Posterior cingulate gyrus (tissue), 11 donors: ENCODE data around the gene RIN1.
A peak's percentile ranks its signal among the peaks of the same experiment; 100 is the strongest.
"Not testable (repeated sequence)": the region's sequence is repeated elsewhere in the genome, so short reads cannot be mapped to it uniquely, and the experiment has no call there.

ENCODE experiments used
- DNase-seq, 10 donors: peaks; one replicate each; pipeline versions ENCODE4 v3.0.0 to v3.0.0-alpha.2; 2020 to 2021; ENCODE audit warnings: mixed read lengths in 3 of 10
- intact Hi-C: fragments of 100-400 bp; cut with DNase I; formaldehyde crosslinking; loops from one replicate; pipeline ENCODE4 v1.15.1; 2023

The RIN1 gene, protein sequence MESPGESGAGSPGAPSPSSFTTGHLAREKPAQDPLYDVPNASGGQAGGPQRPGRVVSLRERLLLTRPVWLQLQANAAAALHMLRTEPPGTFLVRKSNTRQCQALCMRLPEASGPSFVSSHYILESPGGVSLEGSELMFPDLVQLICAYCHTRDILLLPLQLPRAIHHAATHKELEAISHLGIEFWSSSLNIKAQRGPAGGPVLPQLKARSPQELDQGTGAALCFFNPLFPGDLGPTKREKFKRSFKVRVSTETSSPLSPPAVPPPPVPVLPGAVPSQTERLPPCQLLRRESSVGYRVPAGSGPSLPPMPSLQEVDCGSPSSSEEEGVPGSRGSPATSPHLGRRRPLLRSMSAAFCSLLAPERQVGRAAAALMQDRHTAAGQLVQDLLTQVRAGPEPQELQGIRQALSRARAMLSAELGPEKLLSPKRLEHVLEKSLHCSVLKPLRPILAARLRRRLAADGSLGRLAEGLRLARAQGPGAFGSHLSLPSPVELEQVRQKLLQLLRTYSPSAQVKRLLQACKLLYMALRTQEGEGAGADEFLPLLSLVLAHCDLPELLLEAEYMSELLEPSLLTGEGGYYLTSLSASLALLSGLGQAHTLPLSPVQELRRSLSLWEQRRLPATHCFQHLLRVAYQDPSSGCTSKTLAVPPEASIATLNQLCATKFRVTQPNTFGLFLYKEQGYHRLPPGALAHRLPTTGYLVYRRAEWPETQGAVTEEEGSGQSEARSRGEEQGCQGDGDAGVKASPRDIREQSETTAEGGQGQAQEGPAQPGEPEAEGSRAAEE

DNA sequence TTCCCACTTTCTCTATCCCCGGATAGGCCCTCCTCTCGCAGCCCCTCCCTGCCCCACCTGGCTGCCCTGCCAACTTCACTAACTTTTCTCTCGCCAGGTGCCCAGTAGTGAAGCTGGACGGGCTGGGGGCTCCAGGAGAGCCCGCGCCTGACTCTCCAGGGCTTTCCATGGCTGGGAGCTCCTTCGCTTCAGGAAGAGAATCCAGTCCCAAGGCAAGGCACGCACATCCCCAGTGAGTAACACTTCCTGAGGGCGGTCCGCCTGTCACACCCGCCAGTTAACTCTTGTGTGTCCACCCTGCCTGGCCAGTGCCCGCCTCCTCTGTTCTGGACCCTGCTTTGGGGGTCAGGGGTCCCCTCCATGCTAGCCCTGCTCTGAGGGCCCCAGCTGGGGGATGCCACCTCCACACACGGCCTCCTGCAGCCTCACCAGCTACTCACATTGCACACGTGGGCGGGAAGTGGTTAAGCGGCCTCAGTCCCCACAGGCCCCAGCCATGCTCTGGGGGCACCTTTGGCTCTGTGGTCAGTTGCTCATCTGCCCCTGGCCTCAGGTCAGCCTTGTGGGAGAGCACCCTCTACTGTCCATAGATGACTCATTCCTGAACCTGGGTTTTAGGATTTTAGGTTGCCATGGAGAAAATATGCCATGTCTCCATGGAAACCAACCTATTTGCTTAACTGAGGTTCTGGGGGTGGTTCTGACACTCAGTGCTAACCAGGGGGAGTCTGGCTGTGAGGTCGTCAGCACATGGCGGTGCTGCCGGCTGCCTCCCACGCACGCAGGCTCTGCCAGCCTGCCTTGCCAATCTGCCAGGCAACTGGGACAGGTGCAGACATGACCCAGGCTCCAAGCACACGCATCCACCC lies at the start of gene RIN1:
RIN1 (minus strand) TSS at position 201 of the 869 bp plus-strand sequence; CDS start at position 169, 32 bp downstream.
- intact Hi-C loops = no loop called here
- peak in 8 of 10 donors; percentile 66 to 97 (median 79) for DNase-seq

- peak in 2 of 10 donors; percentile 44 to 56 for DNase-seq
- intact Hi-C loops = not testable (repeated sequence)
These were observed 48.1 kb upstream of the RIN1 start for GRCh38 chr11:66384316-66384715.

- intact Hi-C loops = not testable (repeated sequence)
- peak in 1 of 10 donors; percentile 9 for DNase-seq
These were observed 44.0 kb upstream of the RIN1 start for GRCh38 chr11:66380264-66380663.

- peak in 2 of 10 donors; percentile 5 to 14 for DNase-seq
- intact Hi-C loops = not testable (repeated sequence)
These were observed 37.6 kb upstream of the RIN1 start for GRCh38 chr11:66373690-66374287.

GRCh38 chr11:66373265-66373664 lies 37.0 kb upstream of the RIN1 start:
- DNase-seq = peak in 3 of 10 donors; percentile 11 to 61 (median 33)
- intact Hi-C loops = no loop called here

DNA sequence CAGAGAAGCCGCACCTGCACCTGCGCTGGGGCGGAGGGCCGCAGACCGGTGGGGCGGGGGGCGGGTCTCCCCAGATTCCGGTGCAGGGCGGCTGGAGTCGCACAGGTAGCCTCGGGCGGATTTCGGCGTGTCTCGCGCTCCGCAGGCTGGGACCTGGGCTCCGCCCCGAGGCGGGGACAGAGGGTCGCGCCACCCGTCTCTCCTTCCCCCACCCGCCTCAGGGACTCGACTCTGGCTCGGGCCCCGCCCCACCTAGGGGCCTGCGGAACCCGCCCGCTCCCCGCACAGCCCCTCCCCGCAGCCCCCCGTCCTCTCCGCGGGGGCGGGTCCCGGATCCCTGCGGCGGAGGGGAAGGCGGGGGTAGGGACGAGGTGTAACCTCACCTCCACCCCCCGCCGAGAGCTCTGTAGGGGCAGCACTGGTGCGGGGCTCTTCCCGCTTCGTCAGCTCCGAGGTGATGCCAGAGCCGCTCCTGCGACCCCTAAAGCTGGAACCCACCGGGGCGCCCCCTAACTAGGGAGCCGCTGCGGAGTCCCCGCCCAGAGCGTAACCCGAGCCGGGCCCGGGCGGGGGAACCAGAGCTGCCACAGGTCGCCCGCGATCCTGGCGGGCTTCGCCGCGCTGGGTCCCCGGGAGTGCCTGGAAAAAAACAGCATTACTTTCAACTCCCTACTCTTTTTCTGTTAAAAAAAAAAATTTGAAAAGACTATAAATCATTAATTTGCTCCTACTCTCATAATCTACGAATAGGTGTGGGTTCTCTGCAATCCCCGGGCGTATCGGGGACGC lies 35.6 kb upstream of the RIN1 start, which contains the start of gene SLC29A2:
SLC29A2 (minus strand) TSS at position 134 of the 789 bp plus-strand sequence. CDS start 169 bp downstream, outside the sequence.
- intact Hi-C loops = no loop called here
- peak in 8 of 10 donors; percentile 42 to 92 (median 60) for DNase-seq

DNA sequence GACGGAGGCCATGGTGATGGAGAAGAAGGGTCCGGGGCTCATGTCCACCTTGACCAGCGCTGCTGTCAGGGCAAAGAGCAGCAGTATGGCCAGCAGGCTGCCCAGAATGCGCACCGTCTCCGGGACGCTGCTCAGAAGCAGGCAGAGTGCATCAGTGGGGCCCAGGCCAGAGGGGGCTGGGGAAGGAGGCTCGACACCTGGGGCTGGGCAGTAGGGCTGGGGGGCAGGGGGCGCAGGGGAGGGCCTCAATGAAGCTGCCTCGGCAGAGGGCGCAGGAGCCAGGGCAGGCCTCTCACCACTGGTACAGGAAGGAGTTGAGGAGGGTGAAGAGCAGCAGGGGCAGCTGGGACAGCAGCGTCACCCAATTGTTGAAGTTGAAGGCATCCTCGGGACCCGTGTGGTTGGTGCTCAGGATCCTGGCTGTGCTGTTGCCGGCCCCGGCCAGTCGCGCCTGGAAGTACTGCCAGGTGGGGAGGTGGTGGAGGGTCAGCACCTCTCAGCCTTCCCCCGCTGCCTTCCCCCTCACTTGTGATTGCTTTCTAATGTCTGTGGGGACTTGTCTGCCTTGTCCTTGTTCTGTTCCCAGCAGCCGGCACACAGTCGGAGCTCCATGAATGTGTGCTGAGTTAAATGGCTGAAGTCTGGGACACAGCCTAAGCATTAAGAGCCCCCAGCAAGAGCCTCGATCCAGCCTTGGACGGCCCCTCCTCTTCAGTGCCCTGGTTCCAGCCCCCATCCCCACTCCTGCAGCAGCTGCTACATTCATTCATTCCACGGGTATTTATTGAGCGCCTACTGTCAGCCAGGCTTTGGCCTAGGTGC lies 33.0 kb upstream of the RIN1 start:
- intact Hi-C loops = no loop called here
- peak in 3 of 10 donors; percentile 32 to 70 (median 64) for DNase-seq

DNA sequence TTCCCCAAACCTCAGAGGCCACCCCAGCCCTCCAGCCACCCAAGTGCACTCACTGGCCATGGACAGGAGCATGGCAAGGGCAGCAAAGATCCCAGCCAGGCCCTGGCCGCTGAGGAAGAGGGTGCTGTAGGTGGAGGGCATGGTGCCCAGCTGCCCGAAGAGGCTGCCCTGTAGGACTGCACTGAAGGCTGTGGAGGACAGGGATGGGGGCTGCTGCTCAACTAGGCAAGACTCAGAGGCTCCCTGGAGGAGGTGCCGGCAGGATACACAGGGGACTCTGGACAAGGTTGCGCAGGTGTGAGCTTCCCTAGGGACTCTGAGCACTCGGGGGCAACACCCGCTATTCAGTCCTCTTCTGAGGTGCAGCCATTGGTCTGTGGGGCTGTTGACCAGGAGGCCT lies 32.2 kb upstream of the RIN1 start:
- intact Hi-C loops = no loop called here
- peak in 2 of 10 donors; percentile 72 to 77 for DNase-seq

- DNase-seq = peak in 2 of 10 donors; percentile 29 to 51
- intact Hi-C loops = no loop called here
These were observed 31.5 kb upstream of the RIN1 start for GRCh38 chr11:66367561-66368312.

DNA sequence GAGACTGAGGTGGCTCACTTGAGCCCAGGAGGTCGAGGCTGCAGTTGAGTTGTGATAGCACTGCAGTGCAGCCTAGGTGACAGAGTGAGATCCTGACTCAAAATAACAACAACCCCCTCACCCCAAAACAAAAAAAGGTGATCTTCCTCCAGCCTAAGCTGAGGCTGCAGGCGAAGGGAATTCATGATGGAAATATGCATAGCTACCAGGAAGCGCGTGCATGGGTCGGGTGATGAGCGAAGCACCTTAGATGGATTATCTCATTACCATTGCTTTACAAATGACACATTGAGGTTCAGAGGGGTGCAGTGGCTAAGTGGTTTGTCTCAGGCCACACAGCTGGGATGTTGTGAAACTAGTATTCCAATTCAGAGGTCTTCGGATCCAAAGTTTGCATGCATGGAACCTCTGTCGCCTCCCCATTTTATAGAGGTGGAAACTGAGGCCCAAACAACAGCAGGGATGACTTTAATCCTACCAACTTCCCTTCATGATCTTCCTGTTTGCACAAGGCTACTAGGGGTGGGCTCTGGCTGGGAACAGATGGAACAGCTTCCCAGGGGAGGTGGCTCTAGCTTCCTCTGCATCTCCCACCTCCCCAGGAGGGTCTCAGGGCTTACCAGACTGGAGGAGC lies 30.7 kb upstream of the RIN1 start:
- peak in 1 of 10 donors; percentile 20 for DNase-seq
- intact Hi-C loops = no loop called here

- DNase-seq = peak in 1 of 10 donors; percentile 45
- intact Hi-C loops = no loop called here
These were observed 29.7 kb upstream of the RIN1 start for GRCh38 chr11:66365711-66366619.

- intact Hi-C loops = no loop called here
- DNase-seq = peak in 1 of 10 donors; percentile 52
These were observed 28.9 kb upstream of the RIN1 start for GRCh38 chr11:66365166-66365565.

- intact Hi-C loops = no loop called here
- peak in 3 of 10 donors; percentile 30 to 75 (median 37) for DNase-seq
These were observed 27.7 kb upstream of the RIN1 start for GRCh38 chr11:66363805-66364535.

DNA sequence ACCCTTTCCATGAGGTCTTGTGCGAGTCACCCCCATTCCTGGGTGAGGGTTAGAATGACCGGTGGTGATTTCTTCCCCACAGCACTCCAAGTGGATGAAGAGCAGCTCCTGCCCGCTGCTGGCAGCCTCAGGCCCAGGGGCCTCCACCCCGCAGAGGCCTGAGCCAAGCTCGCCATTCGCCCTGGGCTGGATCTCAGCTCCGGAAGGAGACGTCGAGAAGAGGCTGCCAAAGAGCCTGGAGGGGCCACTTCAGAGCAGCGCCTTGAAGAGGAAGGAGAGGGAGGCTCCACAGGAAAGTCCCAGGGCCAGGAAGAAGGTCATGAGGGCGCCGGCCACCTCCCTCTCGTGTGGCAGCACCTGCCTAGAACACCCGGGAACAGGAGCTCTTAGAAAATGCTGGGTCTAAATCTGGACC lies 27.0 kb upstream of the RIN1 start:
- peak in 1 of 10 donors; percentile 59 for DNase-seq
- intact Hi-C loops = no loop called here

- peak in 2 of 10 donors; percentile 59 to 65 for DNase-seq
- intact Hi-C loops = no loop called here
These were observed 26.4 kb upstream of the RIN1 start for GRCh38 chr11:66362481-66363147.
